OCI-LY3 (cell line): ENCODE measurements around the gene SLC25A42.

ENCODE experiments used
- EZH2phosphoT487 ChIP-seq: fragments of 200-600 bp; shearing (Covaris generic); IDR thresholded peaks from 2 replicates; pipeline ENCODE4 v1.6.1; 2018; ENCODE audit warnings: antibody characterized with exemption, mixed run types, low read depth
- TF ChIP-seq, protein P1 (sequence below): fragments of 200-600, 300-600 bp; sonication (generic); IDR thresholded peaks from 2 replicates; pipeline ENCODE4 v1.5.1; 2014; ENCODE audit warnings: antibody characterized with exemption, low read length, low read depth

- TF ChIP-seq, protein P1, sequence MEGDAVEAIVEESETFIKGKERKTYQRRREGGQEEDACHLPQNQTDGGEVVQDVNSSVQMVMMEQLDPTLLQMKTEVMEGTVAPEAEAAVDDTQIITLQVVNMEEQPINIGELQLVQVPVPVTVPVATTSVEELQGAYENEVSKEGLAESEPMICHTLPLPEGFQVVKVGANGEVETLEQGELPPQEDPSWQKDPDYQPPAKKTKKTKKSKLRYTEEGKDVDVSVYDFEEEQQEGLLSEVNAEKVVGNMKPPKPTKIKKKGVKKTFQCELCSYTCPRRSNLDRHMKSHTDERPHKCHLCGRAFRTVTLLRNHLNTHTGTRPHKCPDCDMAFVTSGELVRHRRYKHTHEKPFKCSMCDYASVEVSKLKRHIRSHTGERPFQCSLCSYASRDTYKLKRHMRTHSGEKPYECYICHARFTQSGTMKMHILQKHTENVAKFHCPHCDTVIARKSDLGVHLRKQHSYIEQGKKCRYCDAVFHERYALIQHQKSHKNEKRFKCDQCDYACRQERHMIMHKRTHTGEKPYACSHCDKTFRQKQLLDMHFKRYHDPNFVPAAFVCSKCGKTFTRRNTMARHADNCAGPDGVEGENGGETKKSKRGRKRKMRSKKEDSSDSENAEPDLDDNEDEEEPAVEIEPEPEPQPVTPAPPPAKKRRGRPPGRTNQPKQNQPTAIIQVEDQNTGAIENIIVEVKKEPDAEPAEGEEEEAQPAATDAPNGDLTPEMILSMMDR = no peak
- no peak for TF ChIP-seq EZH2phosphoT487
Observed at GRCh38 chr19:19111967-19112580, 48.3 kb downstream of the SLC25A42 start.
